A673 (cell line): ENCODE results near the gene RBFOX1.

Experiments used
- EZH2 ChIP-seq: fragments of 200-600 bp; sonication (generic); IDR thresholded peaks from 2 replicates; pipeline ENCODE4 v1.6.1; 2017; ENCODE audit warnings: borderline replicate concordance, low read depth, mild to moderate bottlenecking, mixed read lengths, antibody characterized with exemption, low read length; ENCODE audit not compliant: poor library complexity, severe bottlenecking
- TF ChIP-seq, protein P1 (sequence below): fragments of 300-800, 200-600 bp; sonication (generic); conservative IDR thresholded peaks from 2 replicates; pipeline ENCODE4 v1.5.1; 2017; ENCODE audit warnings: low read depth, mild to moderate bottlenecking, antibody characterized with exemption, low read length, moderate library complexity, mixed read lengths

DNA sequence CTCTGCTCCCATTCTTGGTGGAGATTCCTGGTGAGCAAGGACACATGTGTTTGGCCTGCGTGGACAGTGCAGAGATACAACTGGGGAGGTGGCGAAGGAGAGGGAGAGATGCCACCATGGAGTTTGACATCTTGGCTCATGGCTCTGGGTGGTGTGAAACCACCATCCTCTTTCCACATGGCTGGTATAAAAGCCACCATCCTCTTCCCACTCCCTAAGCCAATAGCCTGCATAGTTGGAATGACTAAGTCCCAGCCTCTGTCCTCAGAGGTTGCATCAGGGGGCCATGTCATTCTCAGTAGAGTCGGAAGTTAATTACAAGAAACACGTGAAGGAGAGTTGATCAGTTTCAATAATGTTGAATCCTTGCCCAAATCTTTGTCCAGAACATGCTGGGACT, 10.0 kb downstream of the RBFOX1 start:
- TF ChIP-seq, protein P1, sequence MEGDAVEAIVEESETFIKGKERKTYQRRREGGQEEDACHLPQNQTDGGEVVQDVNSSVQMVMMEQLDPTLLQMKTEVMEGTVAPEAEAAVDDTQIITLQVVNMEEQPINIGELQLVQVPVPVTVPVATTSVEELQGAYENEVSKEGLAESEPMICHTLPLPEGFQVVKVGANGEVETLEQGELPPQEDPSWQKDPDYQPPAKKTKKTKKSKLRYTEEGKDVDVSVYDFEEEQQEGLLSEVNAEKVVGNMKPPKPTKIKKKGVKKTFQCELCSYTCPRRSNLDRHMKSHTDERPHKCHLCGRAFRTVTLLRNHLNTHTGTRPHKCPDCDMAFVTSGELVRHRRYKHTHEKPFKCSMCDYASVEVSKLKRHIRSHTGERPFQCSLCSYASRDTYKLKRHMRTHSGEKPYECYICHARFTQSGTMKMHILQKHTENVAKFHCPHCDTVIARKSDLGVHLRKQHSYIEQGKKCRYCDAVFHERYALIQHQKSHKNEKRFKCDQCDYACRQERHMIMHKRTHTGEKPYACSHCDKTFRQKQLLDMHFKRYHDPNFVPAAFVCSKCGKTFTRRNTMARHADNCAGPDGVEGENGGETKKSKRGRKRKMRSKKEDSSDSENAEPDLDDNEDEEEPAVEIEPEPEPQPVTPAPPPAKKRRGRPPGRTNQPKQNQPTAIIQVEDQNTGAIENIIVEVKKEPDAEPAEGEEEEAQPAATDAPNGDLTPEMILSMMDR = no peak
- TF ChIP-seq EZH2 = no peak
